Right lobe of liver (tissue), 6 donors: ENCODE results near the gene SIRPA. TPM values are rescaled to one million over a fixed set of nuclear protein-coding genes. Genes with fewer than 3 reads are reported as not detected.

Source experiments
- ATAC-seq, 4 donors: fragments of 200-7000 bp; cut with Tn5 transposase; one replicate each; pipeline ENCODE4 v1.9.1; 2020; ENCODE audit warnings: mild to moderate bottlenecking in 4 of 4, moderate library complexity in 4 of 4
- DNase-seq, 3 donors: peaks; one replicate each; pipeline ENCODE4 v3.0.0-alpha.2; 2020
- H3K27ac ChIP-seq, 3 donors: fragments of 200-600 bp; one replicate each; pipeline ENCODE4 v1.8.0; 2022
- H3K27me3 ChIP-seq, 2 donors: fragments of 200-600 bp; one replicate each; pipeline ENCODE4 v1.8.0; 2022
- H3K36me3 ChIP-seq, 4 donors: fragments of 200-600 bp; sonication (generic) in 1 of 4; one replicate each; pipeline versions ENCODE4 v1.5.1 to v1.8.0; 2017 to 2022; ENCODE audit warnings: control low read depth in 1 of 4
- H3K4me1 ChIP-seq, 4 donors: fragments of 200-600 bp; sonication (generic) in 1 of 4; one replicate each; pipeline versions ENCODE4 v1.5.1 to v1.8.0; 2017 to 2022; ENCODE audit warnings: control low read depth in 1 of 4
- H3K4me3 ChIP-seq, 3 donors: fragments of 200-600 bp; one replicate each; pipeline ENCODE4 v1.8.0; 2022
- H3K9me3 ChIP-seq, 4 donors: fragments of 200-600 bp; sonication (generic) in 1 of 4; one replicate each; pipeline versions ENCODE4 v1.5.1 to v1.8.0; 2017 to 2022; ENCODE audit warnings: control low read depth in 1 of 4
- CTCF ChIP-seq, 4 donors: fragments of 200-600 bp in 3 of 4; fragments of 450-650 bp in 1 of 4; IDR thresholded peaks; one replicate each; pipeline versions ENCODE4 v1.5.1 to v1.8.0; 2016 to 2022; ENCODE audit warnings: antibody characterized with exemption in 4 of 4, mild to moderate bottlenecking in 2 of 4
- POLR2A ChIP-seq: fragments of 450-650 bp; IDR thresholded peaks from one replicate; pipeline ENCODE4 v1.6.1; 2017; ENCODE audit warnings: antibody characterized with exemption, mild to moderate bottlenecking
- WGBS: methylation state at CpG from one replicate; pipeline ENCODE4 v1.1.6; 2018; ENCODE audit warnings: low coverage, low lambda C conversion rate; ENCODE audit not compliant: insufficient coverage; ENCODE audit errors: missing lambda C conversion rate; 5-methylcytosine and 5-hydroxymethylcytosine counted together
- intact Hi-C, 2 donors: fragments of 100-400 bp; cut with DNase I; formaldehyde crosslinking; loops; one replicate each; pipeline versions ENCODE4 v1.11.2 to v1.14.1; 2022
- total RNA-seq, 6 experiments: library from RNA; depleted of rRNA in 2 of 6; stranded (reverse); fragments of >200 nt in 2 of 6; fragmentation: NEBNext Ultra II Directional in 3 of 6; extraction: Animal tissue kit (Norgen Biotek cat#: 25700) in 3 of 6; gene quantifications; one replicate each; pipeline versions ENCODE4 v1.1.0 to v1.2.4, GENCODE V29; 2016 to 2023
- donor health status: DM: no; HTN: yes; CAD: no.
- donor health status: DM: no; HTN: no; CAD: no.
- donor health status: DM: no; HTN: no; CAD: no.
- donor health status: DM: no; HTN: yes; CAD: no.
- donor health status: DM: no; HTN: yes; CAD: no.

Gene SIRPA
- total RNA-seq, 6 experiments from 2014 or later, result 26.8 to 42.7 (median 34.8) TPM

DNA sequence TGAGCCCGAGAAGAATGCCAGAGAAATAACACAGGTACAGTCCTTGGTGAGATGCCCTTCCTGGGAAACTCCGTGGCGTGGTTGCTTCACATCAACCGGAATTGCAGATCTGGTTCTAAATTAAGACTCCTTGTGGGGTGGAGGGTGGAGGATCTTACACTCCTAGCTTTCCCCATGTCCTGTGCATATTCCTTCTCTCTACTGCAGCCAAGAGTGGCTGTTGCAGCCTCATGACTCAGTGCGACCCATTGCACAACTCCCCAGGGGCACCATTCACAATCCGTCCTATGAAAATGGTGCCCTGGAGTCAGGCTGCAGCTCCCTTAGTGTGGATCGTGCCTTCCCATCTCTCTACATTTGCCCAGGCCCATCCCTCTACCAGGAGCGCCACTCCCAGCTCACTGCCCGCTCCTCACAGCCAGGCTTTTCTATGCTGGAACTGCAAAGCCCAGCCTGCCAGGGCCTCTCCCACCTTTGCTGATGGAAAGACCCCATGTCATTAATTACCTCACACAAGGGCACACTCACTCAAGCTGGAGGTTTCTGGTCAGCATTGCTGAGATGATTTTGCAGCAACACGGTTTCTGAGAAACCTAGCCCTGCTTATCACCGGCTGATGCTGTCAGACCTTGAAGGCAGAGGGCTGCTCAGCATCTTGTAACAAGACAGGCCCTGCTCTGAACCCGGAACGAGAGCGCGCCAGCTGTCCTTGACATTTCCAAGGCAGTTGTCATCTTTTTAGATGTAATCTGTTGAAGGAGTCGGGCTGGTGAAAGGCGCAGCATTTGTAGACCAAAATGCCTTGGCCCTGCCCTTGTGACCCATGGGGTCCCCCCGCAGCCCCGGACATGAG lies 39.7 kb downstream of the SIRPA start:
- peak in 1 of 3 donors; percentile 36 for DNase-seq
- 61% methylated on average over 8 of the region's 19 CpGs for WGBS

GRCh38 chr20:1935696-1936366 lies 40.6 kb downstream of the SIRPA start:
- H3K9me3 ChIP-seq, result no peaks in the 10 kb centered on the region
- no peaks in the 10 kb centered on the region for H3K36me3 ChIP-seq
- 23% methylated on average over 12 of the region's 15 CpGs for WGBS
- H3K4me3 ChIP-seq, result no peak overlapping the region
- peak overlapping the region; percentile 36 to 66 (median 41) for H3K27ac ChIP-seq
- intact Hi-C loops, result loop anchor here (10.0 kb wide), 1 partner anchor 51 kb away; no protein-coding TSS in a partner anchor
- DNase-seq (peak; percentile 89 to 94 (median 91)), ATAC-seq (peak; percentile 69 to 80 (median 72))
- H3K27me3 ChIP-seq, result no peaks in the 10 kb centered on the region
- TF ChIP-seq POLR2A (no peak), CTCF (IDR thresholded peaks at IDR 0.05) (no peak)
- peaks cover 0 to 54% (median 29%) of the 10 kb centered on the region in 4 donors for H3K4me1 ChIP-seq

More for the DNA sequence above, 39.7 kb downstream of the SIRPA start:
- Histone ChIP-seq H3K27ac (peak overlapping the region; percentile 29 to 41 (median 36)), H3K27me3 (no peaks in the 10 kb centered on the region), H3K9me3 (no peaks in the 10 kb centered on the region), H3K4me1 (peaks cover 0 to 50% (median 27%) of the 10 kb centered on the region in 4 donors), H3K36me3 (no peaks in the 10 kb centered on the region), H3K4me3 (no peak overlapping the region)
- ATAC-seq, result peak in 1 of 4 donors; percentile 8
- intact Hi-C loops, result loop anchor here (10.0 kb wide), 1 partner anchor 50 kb away; no protein-coding TSS in a partner anchor
- TF ChIP-seq CTCF (IDR thresholded peaks at IDR 0.05) (no peak), POLR2A (no peak)

DNA sequence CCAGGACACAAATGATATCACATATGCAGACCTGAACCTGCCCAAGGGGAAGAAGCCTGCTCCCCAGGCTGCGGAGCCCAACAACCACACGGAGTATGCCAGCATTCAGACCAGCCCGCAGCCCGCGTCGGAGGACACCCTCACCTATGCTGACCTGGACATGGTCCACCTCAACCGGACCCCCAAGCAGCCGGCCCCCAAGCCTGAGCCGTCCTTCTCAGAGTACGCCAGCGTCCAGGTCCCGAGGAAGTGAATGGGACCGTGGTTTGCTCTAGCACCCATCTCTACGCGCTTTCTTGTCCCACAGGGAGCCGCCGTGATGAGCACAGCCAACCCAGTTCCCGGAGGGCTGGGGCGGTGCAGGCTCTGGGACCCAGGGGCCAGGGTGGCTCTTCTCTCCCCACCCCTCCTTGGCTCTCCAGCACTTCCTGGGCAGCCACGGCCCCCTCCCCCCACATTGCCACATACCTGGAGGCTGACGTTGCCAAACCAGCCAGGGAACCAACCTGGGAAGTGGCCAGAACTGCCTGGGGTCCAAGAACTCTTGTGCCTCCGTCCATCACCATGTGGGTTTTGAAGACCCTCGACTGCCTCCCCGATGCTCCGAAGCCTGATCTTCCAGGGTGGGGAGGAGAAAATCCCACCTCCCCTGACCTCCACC lies 42.2 kb downstream of the SIRPA start:
- intact Hi-C loops, result loop anchor here (10.0 kb wide), 1 partner anchor 53 kb away; no protein-coding TSS in a partner anchor
- H3K9me3 ChIP-seq, result no peaks in the 10 kb centered on the region
- H3K36me3 ChIP-seq, result no peaks in the 10 kb centered on the region
- DNase-seq, result peak; percentile 57 to 71 (median 66)
- no peak for TF ChIP-seq POLR2A
- no peak for TF ChIP-seq CTCF (IDR thresholded peaks at IDR 0.05)
- WGBS, result 76% methylated on average over 4 of the region's 25 CpGs
- no peaks in the 10 kb centered on the region for H3K27me3 ChIP-seq
- H3K4me1 ChIP-seq, result peaks cover 0 to 62% (median 33%) of the 10 kb centered on the region in 4 donors
- no peak overlapping the region for H3K4me3 ChIP-seq
- H3K27ac ChIP-seq, result no peak overlapping the region
- ATAC-seq, result peak in 1 of 4 donors; percentile 4
